Skin epidermis (tissue), 12 donors: ENCODE results near the gene PTPRM.
A peak's percentile ranks its signal among the peaks of the same experiment; 100 is the strongest.

Experiments used
- H3K27ac ChIP-seq, 21 experiments: fragments of 200-600 bp; sonication (generic) in 11 of 21; one replicate each; pipeline ENCODE4 v1.5.0; 2020; ENCODE audit warnings: mild to moderate bottlenecking in 3 of 21, inconsistent platforms in 2 of 21, moderate library complexity in 2 of 21
- H3K4me3 ChIP-seq, 7 experiments: fragments of 200-600 bp; sonication (generic) in 2 of 7; one replicate each; pipeline ENCODE4 v1.5.0; 2020; ENCODE audit warnings: inconsistent platforms in 2 of 7, mild to moderate bottlenecking in 2 of 7, moderate library complexity in 1 of 7

Gene PTPRM

GRCh38 chr18:7565677-7566076, 1.4 kb upstream of the PTPRM start:
- H3K27ac ChIP-seq = peak overlapping the region in 12 of 21 experiments; percentile 80 to 95 (median 90)
- H3K4me3 ChIP-seq = peak overlapping the region in 1 of 7 experiments; percentile 79

GRCh38 chr18:7566244-7566566, 911 bp upstream of the PTPRM start:
- Histone ChIP-seq H3K4me3 (peak overlapping the region; percentile 38 to 79 (median 58)), H3K27ac (peak overlapping the region; percentile 45 to 95 (median 89))

GRCh38 chr18:7567474-7568425, 634 bp downstream of the PTPRM start:
- peak overlapping the region; percentile 73 to 95 (median 87) for H3K27ac ChIP-seq
- peak overlapping the region; percentile 51 to 79 (median 65) for H3K4me3 ChIP-seq

GRCh38 chr18:7568426-7568825, 1.3 kb downstream of the PTPRM start:
- Histone ChIP-seq H3K4me3 (peak overlapping the region; percentile 51 to 79 (median 65)), H3K27ac (peak overlapping the region in 20 of 21 experiments; percentile 73 to 95 (median 87))

- H3K27ac ChIP-seq = no peak overlapping the region
- H3K4me3 ChIP-seq = no peak overlapping the region
These were observed 4.5 kb downstream of the PTPRM start for GRCh38 chr18:7571626-7572025.

GRCh38 chr18:7572822-7573221, 5.7 kb downstream of the PTPRM start:
- H3K27ac ChIP-seq = no peak overlapping the region
- no peak overlapping the region for H3K4me3 ChIP-seq

GRCh38 chr18:7575465-7576028, 8.4 kb downstream of the PTPRM start:
- H3K27ac ChIP-seq = no peak overlapping the region
- no peak overlapping the region for H3K4me3 ChIP-seq

GRCh38 chr18:7576077-7576476, 9.0 kb downstream of the PTPRM start:
- Histone ChIP-seq H3K27ac (no peak overlapping the region), H3K4me3 (no peak overlapping the region)

GRCh38 chr18:7576685-7577084, 9.6 kb downstream of the PTPRM start:
- Histone ChIP-seq H3K27ac (no peak overlapping the region), H3K4me3 (no peak overlapping the region)

GRCh38 chr18:7577706-7578105, 10.6 kb downstream of the PTPRM start:
- Histone ChIP-seq H3K27ac (no peak overlapping the region), H3K4me3 (no peak overlapping the region)

- H3K4me3 ChIP-seq = no peak overlapping the region
- peak overlapping the region in 1 of 21 experiments; percentile 65 for H3K27ac ChIP-seq
These were observed 12.2 kb downstream of the PTPRM start for GRCh38 chr18:7579176-7579917.

GRCh38 chr18:7579918-7580542, 12.9 kb downstream of the PTPRM start:
- Histone ChIP-seq H3K4me3 (no peak overlapping the region), H3K27ac (peak overlapping the region in 1 of 21 experiments; percentile 65)

GRCh38 chr18:7584646-7585275, 17.6 kb downstream of the PTPRM start:
- no peak overlapping the region for H3K4me3 ChIP-seq
- H3K27ac ChIP-seq = peak overlapping the region in 1 of 21 experiments; percentile 38

GRCh38 chr18:7585276-7585670, 18.2 kb downstream of the PTPRM start:
- H3K27ac ChIP-seq = no peak overlapping the region
- no peak overlapping the region for H3K4me3 ChIP-seq

- H3K4me3 ChIP-seq = no peak overlapping the region
- no peak overlapping the region for H3K27ac ChIP-seq
These were observed 19.3 kb downstream of the PTPRM start for GRCh38 chr18:7586379-7586778.

- H3K27ac ChIP-seq = no peak overlapping the region
- no peak overlapping the region for H3K4me3 ChIP-seq
These were observed 23.9 kb downstream of the PTPRM start for GRCh38 chr18:7590826-7591560.

- no peak overlapping the region for H3K4me3 ChIP-seq
- no peak overlapping the region for H3K27ac ChIP-seq
These were observed 25.4 kb downstream of the PTPRM start for GRCh38 chr18:7592305-7593071.

GRCh38 chr18:7593218-7593819, 26.2 kb downstream of the PTPRM start:
- Histone ChIP-seq H3K4me3 (no peak overlapping the region), H3K27ac (no peak overlapping the region)
